ENCODE data around the gene SCCPDH.
A peak's percentile ranks its signal among the peaks of the same experiment; 100 is the strongest.

The SCCPDH gene

GRCh38 chr1:246780264-246780663, 56.1 kb downstream of the SCCPDH start:
- no peak for TF ChIP-seq PAX5 (IDR thresholded peaks at IDR 0.05; ENCODE audit: insufficient read depth, low read length, severe bottlenecking)
- no peak for TF ChIP-seq POLR2AphosphoS5 (IDR thresholded peaks at IDR 0.05; ENCODE audit: low read depth, low read length)
- TF ChIP-seq POU2F2 (IDR thresholded peaks at IDR 0.05; ENCODE audit: low read depth, low read length) = no peak
- TF ChIP-seq SPI1 (IDR thresholded peaks at IDR 0.05; ENCODE audit: low read depth, low read length) = no peak
- FAIRE-seq (no peak), DNase-seq (ENCODE audit: insufficient read length, low spot score) (no peak)

GRCh38 chr1:246781212-246781611, 57.0 kb downstream of the SCCPDH start:
- no peak for DNase-seq (ENCODE audit: insufficient read length, low spot score)
- TF ChIP-seq POU2F2 (IDR thresholded peaks at IDR 0.05; ENCODE audit: low read depth, low read length) (no peak), TAF1 (IDR thresholded peaks at IDR 0.05; ENCODE audit: low read depth, low read length) (no peak), SPI1 (IDR thresholded peaks at IDR 0.05; ENCODE audit: low read depth, low read length) (no peak), PAX5 (IDR thresholded peaks at IDR 0.05; ENCODE audit: insufficient read depth, low read length, severe bottlenecking) (no peak), POLR2A (IDR thresholded peaks at IDR 0.05; ENCODE audit: low read depth, low read length) (no peak)
- FAIRE-seq = no peak

- no peak for FAIRE-seq
- TF ChIP-seq TAF1 (IDR thresholded peaks at IDR 0.05; ENCODE audit: low read depth, low read length) (no peak), POLR2A (IDR thresholded peaks at IDR 0.05; ENCODE audit: low read depth, low read length) (no peak), POU2F2 (IDR thresholded peaks at IDR 0.05; ENCODE audit: low read depth, low read length) (no peak), SPI1 (IDR thresholded peaks at IDR 0.05; ENCODE audit: low read depth, low read length) (no peak), PAX5 (IDR thresholded peaks at IDR 0.05; ENCODE audit: insufficient read depth, low read length, severe bottlenecking) (no peak), POLR2AphosphoS5 (IDR thresholded peaks at IDR 0.05; ENCODE audit: low read depth, low read length) (no peak)
- DNase-seq (ENCODE audit: insufficient read length, low spot score) = no peak
These were observed 58.1 kb downstream of the SCCPDH start for GRCh38 chr1:246782120-246782900.

GRCh38 chr1:246784621-246785493, 60.6 kb downstream of the SCCPDH start:
- FAIRE-seq (no peak), DNase-seq (ENCODE audit: insufficient read length, low spot score) (no peak)
- no peak for TF ChIP-seq SPI1 (IDR thresholded peaks at IDR 0.05; ENCODE audit: low read depth, low read length)

- no peak for TF ChIP-seq POLR2A (IDR thresholded peaks at IDR 0.05; ENCODE audit: low read depth, low read length)
- DNase-seq (ENCODE audit: insufficient read length, low spot score) = no peak
- peak; percentile 33 for FAIRE-seq
These were observed 61.4 kb downstream of the SCCPDH start for GRCh38 chr1:246785494-246786111.

- no peak for TF ChIP-seq TAF1 (IDR thresholded peaks at IDR 0.05; ENCODE audit: low read depth, low read length)
- no peak for TF ChIP-seq SPI1 (IDR thresholded peaks at IDR 0.05; ENCODE audit: low read depth, low read length)
- no peak for TF ChIP-seq POLR2A (IDR thresholded peaks at IDR 0.05; ENCODE audit: low read depth, low read length)
- TF ChIP-seq POU2F2 (IDR thresholded peaks at IDR 0.05; ENCODE audit: low read depth, low read length) = no peak
- no peak for TF ChIP-seq PAX5 (IDR thresholded peaks at IDR 0.05; ENCODE audit: insufficient read depth, low read length, severe bottlenecking)
- no peak for TF ChIP-seq POLR2AphosphoS5 (IDR thresholded peaks at IDR 0.05; ENCODE audit: low read depth, low read length)
- FAIRE-seq = no peak
These were observed 62.5 kb downstream of the SCCPDH start for GRCh38 chr1:246786606-246787238.

GRCh38 chr1:246787781-246788513, 63.7 kb downstream of the SCCPDH start:
- FAIRE-seq (peak; percentile 55), DNase-seq (ENCODE audit: insufficient read length, low spot score) (no peak)
- TF ChIP-seq POU2F2 (IDR thresholded peaks at IDR 0.05; ENCODE audit: low read depth, low read length) (no peak), POLR2AphosphoS5 (IDR thresholded peaks at IDR 0.05; ENCODE audit: low read depth, low read length) (no peak), POLR2A (IDR thresholded peaks at IDR 0.05; ENCODE audit: low read depth, low read length) (no peak), PAX5 (IDR thresholded peaks at IDR 0.05; ENCODE audit: insufficient read depth, low read length, severe bottlenecking) (no peak), SPI1 (IDR thresholded peaks at IDR 0.05; ENCODE audit: low read depth, low read length) (no peak), TAF1 (IDR thresholded peaks at IDR 0.05; ENCODE audit: low read depth, low read length) (no peak)

More at GRCh38 chr1:246786606-246787238, 62.5 kb downstream of the SCCPDH start:
- no peak for DNase-seq (ENCODE audit: insufficient read length, low spot score)

- TF ChIP-seq POLR2A (IDR thresholded peaks at IDR 0.05; ENCODE audit: low read depth, low read length) (no peak), SPI1 (IDR thresholded peaks at IDR 0.05; ENCODE audit: low read depth, low read length) (no peak)
- no peak for DNase-seq (ENCODE audit: insufficient read length, low spot score)
- no peak for FAIRE-seq
These were observed 64.7 kb downstream of the SCCPDH start for GRCh38 chr1:246788895-246789338.
